HFF-Myc (cell line): Measurements from ENCODE around the gene PHF20.
A peak's percentile ranks its signal among the peaks of the same experiment; 100 is the strongest.

ENCODE experiments used
- DNase-seq: peaks from one replicate; pipeline ENCODE4 v3.0.0-alpha.2; 2011; ENCODE audit warnings: low read depth; ENCODE audit errors: extremely low read depth
- H3K4me3 ChIP-seq: replicated peaks from 2 replicates; pipeline ENCODE4 v1.5.1; 2011; ENCODE audit warnings: low read depth, mild to moderate bottlenecking, control low read depth, low read length
- CTCF ChIP-seq: IDR thresholded peaks from 2 replicates; pipeline ENCODE4 v1.5.1; 2012; ENCODE audit warnings: mild to moderate bottlenecking, low read depth, low read length, control low read depth; ENCODE audit errors: missing control alignments

PHF20 gene

GRCh38 chr20:35734777-35735649 is 36.8 kb upstream of the PHF20 start:
- no peak overlapping the region for H3K4me3 ChIP-seq

GRCh38 chr20:35735826-35736470 is 35.9 kb upstream of the PHF20 start:
- no peak overlapping the region; the same call in 1 of the 2 replicates for H3K4me3 ChIP-seq
- no peak for TF ChIP-seq CTCF

More at GRCh38 chr20:35734777-35735649, 36.8 kb upstream of the PHF20 start:
- TF ChIP-seq CTCF, result no peak
- no peak for DNase-seq

GRCh38 chr20:35737865-35738333 is 33.9 kb upstream of the PHF20 start:
- H3K4me3 ChIP-seq, result peak overlapping the region; percentile 92
- TF ChIP-seq CTCF, result no peak
- DNase-seq, result no peak

More at GRCh38 chr20:35735826-35736470, 35.9 kb upstream of the PHF20 start:
- DNase-seq, result no peak

- no peak for DNase-seq
- peak overlapping the region; percentile 92 for H3K4me3 ChIP-seq
- no peak for TF ChIP-seq CTCF
Measured at GRCh38 chr20:35738410-35739179, 33.2 kb upstream of the PHF20 start.

GRCh38 chr20:35739294-35740163 is 32.3 kb upstream of the PHF20 start:
- peak overlapping the region; percentile 92 for H3K4me3 ChIP-seq
- TF ChIP-seq CTCF, result no peak
- DNase-seq, result no peak
